SK-N-SH (cell line): ENCODE data around the gene LAMTOR4. TPM values are rescaled to one million over a fixed set of nuclear protein-coding genes. Genes with fewer than 3 reads are reported as not detected.

ENCODE experiments used
- CTCF ChIA-PET: fragments of 300-600, 350-600 bp; formaldehyde crosslinking; extraction: SDS; loops from one replicate; lab custom pipeline; 2021; lab: Yijun Ruan, JAX
- POLR2A ChIA-PET: fragments of 350-600 bp; sonication (Branson Sonifier 250); formaldehyde crosslinking; extraction: SDS; loops from one replicate; lab custom pipeline; 2020; ENCODE audit warnings: antibody characterized with exemption, inconsistent platforms; lab: Yijun Ruan, JAX
- DNase-seq: peaks from one replicate; pipeline ENCODE4 v3.0.0; 2012
- H2AFZ ChIP-seq: fragments of 200-600 bp; sonication (generic); 2 replicates; pipeline ENCODE4 v1.8.1; 2016; ENCODE audit warnings: antibody characterized with exemption, mild to moderate bottlenecking, low read depth
- H3F3A ChIP-seq: fragments of 200-600 bp; sonication (generic); replicated peaks from 2 replicates; pipeline ENCODE3; 2016; ENCODE audit warnings: antibody characterized with exemption, mild to moderate bottlenecking; ENCODE audit not compliant: insufficient read depth
- H3K27ac ChIP-seq, 2 experiments: fragments of 200-500 bp in 1 of 2; fragments of 200-600 bp in 1 of 2; sonication (Bioruptor generic) in 1 of 2; sonication (generic), shearing (Covaris generic) in 1 of 2; 2 replicates each; pipeline versions ENCODE4 v1.5.1 to v1.6.1; 2014 to 2016; ENCODE audit warnings: low read depth in 2 of 2, inconsistent platforms in 1 of 2, low read length in 1 of 2, mild to moderate bottlenecking in 1 of 2, mixed read lengths in 1 of 2
- H3K27me3 ChIP-seq: fragments of 200-600 bp; sonication (generic), shearing (Covaris generic); 2 replicates; pipeline ENCODE4 v1.6.1; 2016; ENCODE audit warnings: mixed run types; ENCODE audit not compliant: insufficient read depth
- H3K36me3 ChIP-seq, 2 experiments: fragments of 200-500 bp in 1 of 2; fragments of 200-600 bp in 1 of 2; sonication (Bioruptor generic) in 1 of 2; sonication (generic) in 1 of 2; replicated peaks in 1 of 2; 2 replicates each; pipeline versions ENCODE3 to v1.5.1; 2014 to 2016; ENCODE audit warnings: low read length in 1 of 2, mild to moderate bottlenecking in 1 of 2; ENCODE audit not compliant: insufficient read depth in 2 of 2, control insufficient read depth in 1 of 2
- H3K4me1 ChIP-seq, 2 experiments: fragments of 200-500 bp in 1 of 2; fragments of 200-600 bp in 1 of 2; sonication (Bioruptor generic) in 1 of 2; sonication (generic), shearing (Covaris generic) in 1 of 2; 2 replicates each; pipeline versions ENCODE4 v1.5.1 to v1.6.1; 2014 to 2016; ENCODE audit warnings: low read depth in 1 of 2, low read length in 1 of 2, mixed run types in 1 of 2; ENCODE audit not compliant: insufficient read depth in 2 of 2, control insufficient read depth in 1 of 2
- H3K4me2 ChIP-seq: fragments of 200-600 bp; sonication (generic), shearing (Covaris generic); 2 replicates; pipeline ENCODE4 v1.6.1; 2017; ENCODE audit warnings: mixed run types
- H3K4me3 ChIP-seq, 2 experiments: fragments of 200-500 bp in 1 of 2; fragments of 200-600 bp in 1 of 2; sonication (Bioruptor generic) in 1 of 2; sonication (generic), shearing (Covaris generic) in 1 of 2; 2 replicates each; pipeline versions ENCODE4 v1.5.1 to v1.8.1; 2014 to 2016; ENCODE audit warnings: low read depth in 2 of 2, inconsistent platforms in 1 of 2, low read length in 1 of 2, mild to moderate bottlenecking in 1 of 2, mixed read lengths in 1 of 2, moderate library complexity in 1 of 2
- H3K79me2 ChIP-seq: fragments of 200-600 bp; sonication (generic); 2 replicates; pipeline ENCODE4 v1.8.1; 2017; ENCODE audit warnings: mild to moderate bottlenecking; ENCODE audit not compliant: insufficient read depth
- H3K9ac ChIP-seq: fragments of 200-600 bp; sonication (generic); 2 replicates; pipeline ENCODE4 v1.6.1; 2017; ENCODE audit warnings: mixed run types
- H3K9me2 ChIP-seq: fragments of 200-600 bp; sonication (generic); 2 replicates; pipeline ENCODE4 v1.6.1; 2017; ENCODE audit warnings: mixed run types
- H3K9me3 ChIP-seq: fragments of 200-600 bp; sonication (generic); 2 replicates; pipeline ENCODE4 v1.6.1; 2017; ENCODE audit warnings: mixed run types, mild to moderate bottlenecking, moderate library complexity
- H4K20me1 ChIP-seq: fragments of 200-600 bp; sonication (generic); 2 replicates; pipeline ENCODE4 v1.6.1; 2017; ENCODE audit warnings: mild to moderate bottlenecking, mixed run types; ENCODE audit not compliant: insufficient read depth
- CHD2 ChIP-seq: fragments of 150-350 bp; IDR thresholded peaks from 2 replicates; pipeline ENCODE4 v1.6.1; 2018; ENCODE audit warnings: low read length; ENCODE audit not compliant: partially characterized antibody
- CTCF ChIP-seq: fragments of 200-600 bp; sonication (generic); IDR thresholded peaks from 2 replicates; pipeline ENCODE4 v1.6.1; 2017; ENCODE audit warnings: antibody characterized with exemption, mild to moderate bottlenecking, moderate library complexity
- EP300 ChIP-seq, 2 experiments: IDR thresholded peaks; 2 replicates each; pipeline versions ENCODE4 v1.4.0 to v1.6.1; 2012; ENCODE audit warnings: borderline replicate concordance in 1 of 2, low read depth in 1 of 2, low read length in 1 of 2
- EZH2phosphoT487 ChIP-seq: fragments of 200-600 bp; sonication (generic); IDR thresholded peaks from 2 replicates; pipeline ENCODE4 v1.6.1; 2017; ENCODE audit warnings: low read depth, mixed run types, mild to moderate bottlenecking, antibody characterized with exemption, moderate library complexity, borderline replicate concordance
- FOSL2 ChIP-seq: IDR thresholded peaks from 2 replicates; pipeline ENCODE4 v1.4.0; 2012; ENCODE audit warnings: low read depth, mild to moderate bottlenecking, moderate library complexity, borderline replicate concordance
- FOXM1 ChIP-seq: IDR thresholded peaks from 2 replicates; pipeline ENCODE4 v1.4.0; 2012; ENCODE audit warnings: low read depth, mild to moderate bottlenecking
- GABPA ChIP-seq: IDR thresholded peaks from 2 replicates; pipeline ENCODE4 v1.4.0; 2012; ENCODE audit warnings: low read depth, mild to moderate bottlenecking
- JUND ChIP-seq: IDR thresholded peaks from 2 replicates; pipeline ENCODE4 v1.4.0; 2012
- MEF2A ChIP-seq: IDR thresholded peaks from 2 replicates; pipeline ENCODE4 v1.4.0; 2012; ENCODE audit warnings: low read depth, borderline replicate concordance
- NFIC ChIP-seq: IDR thresholded peaks from 2 replicates; pipeline ENCODE4 v1.4.0; 2012; ENCODE audit warnings: borderline replicate concordance
- NRF1 ChIP-seq: IDR thresholded peaks from 2 replicates; pipeline ENCODE4 v1.6.1; 2012; ENCODE audit warnings: low read depth, mild to moderate bottlenecking, low read length
- POLR2AphosphoS5 ChIP-seq: IDR thresholded peaks from 2 replicates; pipeline ENCODE4 v1.6.1; 2012; ENCODE audit warnings: low read depth, low read length
- RCOR1 ChIP-seq: fragments of 150-350 bp; IDR thresholded peaks from 2 replicates; pipeline ENCODE4 v1.6.1; 2017; ENCODE audit warnings: antibody characterized with exemption, low read length
- RFX5 ChIP-seq: IDR thresholded peaks from 2 replicates; pipeline ENCODE4 v1.6.1; 2012; ENCODE audit warnings: mild to moderate bottlenecking, improper control_type of control experiment, low read length
- RXRA ChIP-seq: IDR thresholded peaks from 2 replicates; pipeline ENCODE4 v1.4.0; 2012; ENCODE audit warnings: low read depth, mild to moderate bottlenecking, borderline replicate concordance
- SIN3A ChIP-seq: IDR thresholded peaks from 2 replicates; pipeline ENCODE4 v1.6.1; 2012; ENCODE audit warnings: low read depth, mild to moderate bottlenecking, low read length, moderate library complexity, borderline replicate concordance
- SMC3 ChIP-seq: IDR thresholded peaks from 2 replicates; pipeline ENCODE4 v1.6.1; 2012; ENCODE audit warnings: low read depth, low read length, improper control_type of control experiment
- TAF1 ChIP-seq: IDR thresholded peaks from 2 replicates; pipeline ENCODE4 v1.6.1; 2012; ENCODE audit warnings: low read depth, mild to moderate bottlenecking, low read length, moderate library complexity, borderline replicate concordance
- YY1 ChIP-seq: IDR thresholded peaks from 2 replicates; pipeline ENCODE4 v1.4.0; 2012; ENCODE audit warnings: low read depth, mild to moderate bottlenecking
- WGBS: methylation state at CpG from one replicate; pipeline ENCODE4 v1.1.6; 2017; ENCODE audit warnings: low lambda C conversion rate; 5-methylcytosine and 5-hydroxymethylcytosine counted together
- polyA plus RNA-seq, 3 experiments: library from polyadenylated mRNA; depleted of rRNA; stranded (reverse); fragments of >200 nt; gene quantifications; 2 replicates each; pipeline ENCODE4 v1.2.3, GENCODE V29; 2012
- TF ChIP-seq, protein P1 (sequence below): fragments of 150-350 bp; IDR thresholded peaks from 2 replicates; pipeline ENCODE4 v1.6.1; 2016; ENCODE audit warnings: mild to moderate bottlenecking, low read depth, low read length
- TF ChIP-seq, protein P2 (sequence below): IDR thresholded peaks from 2 replicates; pipeline ENCODE4 v1.4.0; 2012; ENCODE audit warnings: low read depth, borderline replicate concordance
- TF ChIP-seq, protein P3 (sequence below): IDR thresholded peaks from 2 replicates; pipeline ENCODE4; 2012

Gene LAMTOR4
- polyA plus RNA-seq, 1 of the 3 experiments (the other 2 are of a cell fraction) = 630 TPM

DNA sequence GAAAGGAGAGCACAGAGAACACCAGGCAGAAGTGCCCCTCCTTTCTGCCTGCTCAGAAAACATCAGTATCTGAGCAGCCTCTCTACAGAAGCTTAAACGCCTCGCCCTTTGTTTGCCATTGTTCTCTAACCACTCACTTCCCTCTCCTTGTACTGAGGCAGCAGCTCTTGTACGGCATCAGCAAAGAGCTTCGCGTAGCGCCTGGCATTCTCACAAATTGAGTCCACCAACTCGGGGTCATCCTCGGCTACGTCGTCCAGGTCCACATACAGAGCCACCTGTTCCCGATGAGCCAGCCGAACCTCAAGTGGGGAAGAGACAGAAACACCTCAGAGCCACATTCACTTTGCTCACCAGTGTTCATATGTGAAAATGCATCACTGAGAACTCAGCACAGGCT, 49.3 kb upstream of the LAMTOR4 start (continued):
- TF ChIP-seq CTCF = no peak

- CTCF ChIA-PET = interaction anchor here (1.2 to 5.4 kb wide), 10 partner anchors 11 to 171 kb away, joined by 3 to 74 read pairs (median 5); partner anchors contain the start of genes CNPY4, GJC3, MBLAC1 and ZNF3
- peaks cover 7% of the 10 kb centered on the region for H4K20me1 ChIP-seq
- peaks cover 40% of the 10 kb centered on the region for H3F3A ChIP-seq
- peak overlapping the region; percentile 86 to 95 for H3K27ac ChIP-seq
- no peak overlapping the region; the same call in 1 of the 2 replicates for H2AFZ ChIP-seq
- no peaks in the 10 kb centered on the region for H3K27me3 ChIP-seq
- H3K4me1 ChIP-seq = peaks cover 24 to 38% of the 10 kb centered on the region in 2 experiments
- H3K4me2 ChIP-seq = peak overlapping the region; percentile 100
- DNase-seq = peak; percentile 96
- no peaks in the 10 kb centered on the region for H3K9me3 ChIP-seq
- peak overlapping the region; percentile 98 for H3K9ac ChIP-seq
- peak overlapping the region; percentile 70 to 99 for H3K4me3 ChIP-seq
- POLR2A ChIA-PET = interaction anchor here (0.6 to 4.2 kb wide), 19 partner anchors 10 to 1117 kb away, joined by 3 to 98 read pairs (median 12); partner anchors contain the start of genes CNPY4, COPS6, GPC2 and LAMTOR4
- H3K36me3 ChIP-seq = peaks cover 44 to 49% of the 10 kb centered on the region in 2 experiments
- 1% methylated on average over 52 of the region's 61 CpGs for WGBS
- no peaks in the 10 kb centered on the region for H3K9me2 ChIP-seq
- H3K79me2 ChIP-seq = peaks cover 70% of the 10 kb centered on the region
- peak; percentile 84 for TF ChIP-seq RFX5
- TF ChIP-seq, protein P1, sequence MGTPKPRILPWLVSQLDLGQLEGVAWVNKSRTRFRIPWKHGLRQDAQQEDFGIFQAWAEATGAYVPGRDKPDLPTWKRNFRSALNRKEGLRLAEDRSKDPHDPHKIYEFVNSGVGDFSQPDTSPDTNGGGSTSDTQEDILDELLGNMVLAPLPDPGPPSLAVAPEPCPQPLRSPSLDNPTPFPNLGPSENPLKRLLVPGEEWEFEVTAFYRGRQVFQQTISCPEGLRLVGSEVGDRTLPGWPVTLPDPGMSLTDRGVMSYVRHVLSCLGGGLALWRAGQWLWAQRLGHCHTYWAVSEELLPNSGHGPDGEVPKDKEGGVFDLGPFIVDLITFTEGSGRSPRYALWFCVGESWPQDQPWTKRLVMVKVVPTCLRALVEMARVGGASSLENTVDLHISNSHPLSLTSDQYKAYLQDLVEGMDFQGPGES = peak; percentile 21; the same call in 1 of the 2 replicates
- TF ChIP-seq, protein P2, sequence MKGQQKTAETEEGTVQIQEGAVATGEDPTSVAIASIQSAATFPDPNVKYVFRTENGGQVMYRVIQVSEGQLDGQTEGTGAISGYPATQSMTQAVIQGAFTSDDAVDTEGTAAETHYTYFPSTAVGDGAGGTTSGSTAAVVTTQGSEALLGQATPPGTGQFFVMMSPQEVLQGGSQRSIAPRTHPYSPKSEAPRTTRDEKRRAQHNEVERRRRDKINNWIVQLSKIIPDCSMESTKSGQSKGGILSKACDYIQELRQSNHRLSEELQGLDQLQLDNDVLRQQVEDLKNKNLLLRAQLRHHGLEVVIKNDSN = peak; percentile 66
- TF ChIP-seq, protein P3, sequence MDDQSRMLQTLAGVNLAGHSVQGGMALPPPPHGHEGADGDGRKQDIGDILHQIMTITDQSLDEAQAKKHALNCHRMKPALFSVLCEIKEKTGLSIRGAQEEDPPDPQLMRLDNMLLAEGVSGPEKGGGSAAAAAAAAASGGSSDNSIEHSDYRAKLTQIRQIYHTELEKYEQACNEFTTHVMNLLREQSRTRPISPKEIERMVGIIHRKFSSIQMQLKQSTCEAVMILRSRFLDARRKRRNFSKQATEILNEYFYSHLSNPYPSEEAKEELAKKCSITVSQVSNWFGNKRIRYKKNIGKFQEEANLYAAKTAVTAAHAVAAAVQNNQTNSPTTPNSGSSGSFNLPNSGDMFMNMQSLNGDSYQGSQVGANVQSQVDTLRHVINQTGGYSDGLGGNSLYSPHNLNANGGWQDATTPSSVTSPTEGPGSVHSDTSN = peak; percentile 92
- TF ChIP-seq RXRA = no peak; the same call in 1 of the 2 replicates
- no peak for TF ChIP-seq POLR2AphosphoS5
- TF ChIP-seq FOXM1 = 0 out of 2 replicates have a peak, but pooled peaks have one; percentile 41
- peak; percentile 45; the same call in 1 of the 2 replicates for TF ChIP-seq JUND
- no peak for TF ChIP-seq NRF1
- TF ChIP-seq EP300 (IDR thresholded peaks at IDR 0.05; ENCODE audit: borderline replicate concordance in 1 of 2, low read depth in 1 of 2, low read length in 1 of 2) = peak in 1 of 2 experiments; percentile 73; a peak in 1 of 4 replicates
- peak; percentile 72 for TF ChIP-seq TAF1
- TF ChIP-seq CTCF = no peak
- TF ChIP-seq CHD2 = peak; percentile 98
- TF ChIP-seq RCOR1 = no peak
- TF ChIP-seq YY1 = peak; percentile 86
- no peak for TF ChIP-seq EZH2phosphoT487
- peak; percentile 92 for TF ChIP-seq GABPA
- peak; percentile 99 for TF ChIP-seq SIN3A
- TF ChIP-seq NFIC = peak; percentile 60
- no peak for TF ChIP-seq SMC3
- TF ChIP-seq FOSL2 = no peak
- TF ChIP-seq MEF2A = peak; percentile 34; the same call in 1 of the 2 replicates
Measured at GRCh38 chr7:100100420-100101015, 48.2 kb upstream of the LAMTOR4 start.
